DMS153 (cell line): Measurements from ENCODE around the gene TTYH3.
"Not testable (repeated sequence)": the region's sequence is repeated elsewhere in the genome, so short reads cannot be mapped to it uniquely, and the experiment has no call there.

Experiments used
- DNase-seq: peaks from one replicate; lab custom pipeline; 2025; lab: John Stamatoyannopoulos, UW

The TTYH3 gene

GRCh38 chr7:2631946-2632732, at the start of gene TTYH3:
TSS of gene TTYH3 (plus strand) at chr7:2631986. CDS start at chr7:2632156, 170 bp downstream.
- DNase-seq: no peak

GRCh38 chr7:2582006-2582735, 49.6 kb upstream of the TTYH3 start:
- no peak for DNase-seq

- DNase-seq: no peak
Observed at GRCh38 chr7:2583798-2584580, 47.8 kb upstream of the TTYH3 start.

- no peak for DNase-seq
Observed at GRCh38 chr7:2585446-2585845, 46.3 kb upstream of the TTYH3 start.

GRCh38 chr7:2586326-2587020, 45.3 kb upstream of the TTYH3 start:
- no peak for DNase-seq

GRCh38 chr7:2587134-2587533, 44.7 kb upstream of the TTYH3 start:
- no peak for DNase-seq

GRCh38 chr7:2587778-2588177, 44.0 kb upstream of the TTYH3 start:
- DNase-seq: no peak

- DNase-seq: no peak
Observed at GRCh38 chr7:2589341-2589740, 42.4 kb upstream of the TTYH3 start.

GRCh38 chr7:2589941-2590340, 41.8 kb upstream of the TTYH3 start:
- not testable (repeated sequence) for DNase-seq

- DNase-seq: no peak
Observed at GRCh38 chr7:2592375-2592865, 39.4 kb upstream of the TTYH3 start.

- DNase-seq: no peak
Observed at GRCh38 chr7:2593036-2593727, 38.6 kb upstream of the TTYH3 start.

GRCh38 chr7:2594599-2594998, 37.2 kb upstream of the TTYH3 start:
- DNase-seq: no peak

- no peak for DNase-seq
Observed at GRCh38 chr7:2595258-2595860, 36.4 kb upstream of the TTYH3 start.

- no peak for DNase-seq
Observed at GRCh38 chr7:2596464-2597272, 35.1 kb upstream of the TTYH3 start.

GRCh38 chr7:2597273-2597640, 34.5 kb upstream of the TTYH3 start:
- DNase-seq: no peak

GRCh38 chr7:2598154-2598823, 33.5 kb upstream of the TTYH3 start:
- no peak for DNase-seq

- no peak for DNase-seq
Observed at GRCh38 chr7:2601065-2601464, 30.7 kb upstream of the TTYH3 start.

- DNase-seq: no peak
Observed at GRCh38 chr7:2601907-2602306, 29.9 kb upstream of the TTYH3 start.

GRCh38 chr7:2602406-2603043, 29.3 kb upstream of the TTYH3 start:
- DNase-seq: peak; percentile 22
